TTC549 (cell line): Measurements from ENCODE around the gene CEBPE.
"Not testable (repeated sequence)": the region's sequence is repeated elsewhere in the genome, so short reads cannot be mapped to it uniquely, and the experiment has no call there.

Source experiments
- FAIRE-seq: peaks from 2 replicates; lab custom pipeline; 2012; peaks lifted over from hg19 to GRCh38; lab: Jason Lieb, UNC

The CEBPE gene

DNA sequence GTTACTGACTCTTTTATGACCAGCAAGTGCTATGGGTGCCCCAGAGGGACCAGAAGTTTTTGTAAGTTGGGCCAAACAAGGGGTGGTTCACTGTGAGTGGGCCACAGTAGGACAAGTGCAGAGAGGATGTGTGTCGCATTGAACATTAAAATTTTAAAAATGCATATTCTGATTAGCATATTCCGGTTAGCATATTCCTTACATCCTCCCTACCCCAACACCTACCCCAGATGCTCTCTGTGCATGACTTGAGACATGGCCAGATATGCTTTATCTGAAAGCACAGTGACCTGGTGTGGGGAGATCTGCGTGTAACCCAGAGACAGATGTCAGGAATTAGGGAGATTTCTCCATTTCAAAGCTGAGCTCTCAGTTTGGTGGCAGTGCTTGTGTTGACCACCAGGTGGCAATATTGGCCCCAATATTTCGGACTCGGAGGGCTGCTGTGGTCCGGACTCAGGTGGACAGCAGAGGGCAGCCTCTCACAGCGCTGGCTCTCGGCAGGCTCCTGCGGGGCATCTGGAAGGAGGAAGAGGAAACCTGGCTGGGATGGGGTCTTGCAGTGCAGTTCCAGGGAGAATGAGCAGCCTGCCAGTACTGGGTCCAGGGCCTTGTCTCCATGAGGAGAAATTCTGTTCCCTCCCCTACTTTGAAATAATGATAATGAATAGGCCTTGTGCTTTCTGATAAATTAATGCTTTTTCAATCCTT lies 1.6 kb upstream of the CEBPE start:
- no peak for FAIRE-seq

DNA sequence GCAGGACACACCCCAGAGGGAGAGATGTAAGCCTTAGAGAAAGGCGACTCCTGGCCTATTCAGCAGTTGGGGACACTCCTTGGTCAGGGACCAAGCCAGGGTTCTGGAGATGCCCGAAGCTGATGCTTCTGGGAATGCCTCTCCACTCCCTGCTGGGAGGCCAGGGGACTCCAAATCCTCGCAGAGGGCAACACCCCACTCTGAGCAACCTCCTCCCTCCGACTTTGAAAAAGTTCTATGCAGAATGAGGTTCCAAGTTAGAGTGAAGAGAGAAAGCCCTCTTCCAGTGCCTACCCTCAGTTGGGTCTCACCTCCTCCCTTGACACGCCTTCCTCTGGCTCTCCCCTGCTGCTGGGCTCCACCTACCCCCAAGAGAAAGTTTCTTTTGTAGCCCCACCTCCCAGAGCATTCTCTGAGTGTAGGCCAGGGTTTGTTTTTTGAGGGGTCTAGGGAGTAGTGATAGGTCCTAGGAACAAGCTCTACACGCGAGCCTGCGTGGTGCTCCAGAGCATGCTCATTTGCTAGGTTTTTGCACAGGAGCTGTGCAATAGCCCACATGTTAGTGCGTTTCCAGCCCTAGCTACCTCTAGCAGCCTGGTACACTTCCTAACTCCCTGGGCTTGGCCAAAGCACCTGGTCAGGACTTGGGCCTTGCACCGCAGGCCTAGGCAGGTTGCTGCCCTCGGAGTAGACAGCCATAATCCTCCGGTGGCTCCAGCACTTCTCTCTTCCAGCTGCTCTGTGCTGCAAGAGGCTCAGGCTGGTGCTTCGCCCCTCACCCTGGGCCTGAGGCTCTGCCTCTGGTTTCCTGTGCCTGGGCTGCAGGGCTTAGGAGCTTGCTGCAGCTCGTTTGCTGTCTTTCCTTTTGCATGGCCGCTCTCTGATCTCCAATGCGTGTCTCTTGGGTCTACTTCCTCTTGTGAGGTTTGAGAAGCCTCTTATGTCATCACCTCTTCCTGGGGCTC lies 590 bp upstream of the CEBPE start:
- FAIRE-seq, result no peak

DNA sequence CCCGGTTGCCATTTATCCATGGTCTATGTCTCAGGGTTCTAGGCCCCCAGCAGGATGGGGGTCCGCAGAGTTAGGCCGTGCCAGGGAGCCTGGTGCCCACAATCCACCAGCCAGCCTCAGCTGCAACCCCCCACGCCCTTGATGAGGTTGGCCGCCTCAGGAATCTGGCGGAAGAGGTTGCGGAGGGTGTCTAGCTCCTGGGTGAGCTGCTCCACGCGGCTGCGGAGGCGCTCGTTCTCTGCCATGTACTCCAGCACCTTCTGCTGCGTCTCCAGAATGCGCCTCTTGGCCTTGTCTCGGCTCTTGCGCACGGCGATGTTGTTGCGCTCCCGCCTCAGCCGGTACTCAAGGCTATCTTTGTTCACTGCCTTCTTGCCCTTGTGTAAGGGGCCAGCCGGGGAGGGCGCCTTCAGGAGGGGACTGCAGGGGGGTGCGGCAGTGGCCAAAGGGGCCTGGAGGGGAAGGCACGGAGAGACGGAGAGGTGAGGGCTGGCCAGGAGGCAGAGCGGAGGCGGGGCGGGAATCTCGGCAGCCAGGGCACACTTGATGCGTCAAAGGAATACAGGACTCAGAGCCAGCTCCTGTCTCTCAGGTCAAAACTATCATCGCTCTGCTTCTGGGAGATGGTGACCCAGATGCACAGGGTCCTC lies 1.6 kb downstream of the CEBPE start:
- FAIRE-seq, result no peak

DNA sequence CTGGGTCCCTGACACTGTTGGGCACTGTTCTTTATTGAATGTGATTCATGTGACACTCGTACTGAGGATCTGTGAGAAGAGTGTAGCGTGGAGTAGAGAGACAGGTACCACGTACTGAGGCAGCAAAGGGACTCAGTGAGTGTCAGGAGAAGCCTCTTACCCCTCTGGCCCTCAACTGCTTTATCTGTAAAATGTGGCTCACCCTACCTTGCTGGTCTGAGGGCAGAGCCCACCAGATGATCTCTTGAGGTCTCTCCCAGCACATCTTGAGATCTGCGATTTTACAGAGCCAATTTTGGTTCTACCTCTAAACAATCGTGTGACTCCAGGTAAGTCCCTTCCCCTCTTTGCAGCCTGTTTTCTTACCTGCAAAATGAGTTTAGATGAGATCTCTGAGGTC lies 3.1 kb downstream of the CEBPE start:
- FAIRE-seq, result no peak

DNA sequence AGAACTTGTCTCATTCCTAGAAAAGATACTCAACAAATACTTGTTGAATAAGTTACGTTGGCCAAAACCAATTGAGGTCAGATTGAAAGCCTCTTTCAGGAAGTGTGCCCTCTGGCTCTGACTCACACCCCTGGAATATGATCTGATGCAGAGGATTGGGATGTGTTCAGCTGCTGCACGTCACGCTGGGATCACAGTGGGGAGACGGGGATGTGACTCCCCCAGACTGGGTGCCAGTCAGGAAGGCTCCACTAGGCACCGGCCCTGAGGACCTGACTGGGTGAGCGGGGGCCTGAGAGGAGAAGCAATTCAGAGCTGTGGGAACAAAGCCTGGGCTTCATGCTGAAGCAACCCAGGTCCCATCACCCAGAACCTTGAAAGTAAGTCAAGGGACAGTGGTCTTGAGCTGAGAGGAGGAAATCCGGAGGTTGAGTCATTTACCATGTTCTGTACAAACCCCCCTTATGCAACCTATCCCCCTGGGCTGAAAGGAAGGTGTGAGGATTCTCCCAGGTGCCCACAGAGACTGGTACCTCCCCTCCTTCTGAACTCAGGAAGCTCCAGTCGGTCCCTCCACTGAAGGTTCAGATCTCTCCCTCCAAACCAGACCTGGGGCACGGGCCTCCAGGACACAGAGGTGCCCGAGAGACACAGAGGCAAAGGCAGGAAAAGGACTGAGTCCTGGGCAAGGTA lies 3.9 kb downstream of the CEBPE start:
- no peak for FAIRE-seq

DNA sequence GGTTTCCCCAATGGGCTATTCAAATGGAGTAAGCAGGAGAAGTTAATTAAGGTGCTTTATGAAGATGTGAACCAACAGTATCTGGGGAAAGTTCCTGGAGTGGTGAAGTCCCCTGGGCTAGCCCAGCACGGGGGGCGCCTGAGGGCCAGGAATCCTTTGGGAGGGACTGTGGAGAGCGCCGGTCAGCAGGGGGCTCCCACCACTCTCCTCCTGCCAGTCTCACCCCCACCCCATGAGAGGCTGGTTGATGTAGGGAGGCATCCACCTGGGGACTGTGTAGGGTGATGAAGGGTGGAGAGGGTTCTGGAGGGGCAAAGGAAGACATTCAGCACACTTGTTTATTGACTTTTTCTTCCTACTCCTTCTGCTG lies 4.4 kb downstream of the CEBPE start:
- FAIRE-seq, result no peak

DNA sequence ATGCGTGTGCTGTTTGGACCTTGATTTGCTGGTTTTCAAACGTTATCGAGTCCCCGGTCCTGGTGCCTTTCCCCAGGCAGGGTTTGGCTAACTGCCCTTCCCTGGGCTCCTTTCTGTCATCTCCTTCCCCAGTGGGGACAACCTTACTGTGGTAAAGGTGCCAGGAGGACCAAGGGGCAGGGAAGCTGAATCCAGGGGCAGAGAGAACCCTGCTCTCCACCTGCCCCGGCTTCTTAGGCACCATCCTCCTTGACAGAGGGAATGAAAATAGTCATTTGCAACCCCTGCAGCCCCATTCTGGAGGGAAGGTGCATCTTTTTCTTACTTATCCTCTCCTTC lies 5.0 kb downstream of the CEBPE start:
- FAIRE-seq, result no peak

DNA sequence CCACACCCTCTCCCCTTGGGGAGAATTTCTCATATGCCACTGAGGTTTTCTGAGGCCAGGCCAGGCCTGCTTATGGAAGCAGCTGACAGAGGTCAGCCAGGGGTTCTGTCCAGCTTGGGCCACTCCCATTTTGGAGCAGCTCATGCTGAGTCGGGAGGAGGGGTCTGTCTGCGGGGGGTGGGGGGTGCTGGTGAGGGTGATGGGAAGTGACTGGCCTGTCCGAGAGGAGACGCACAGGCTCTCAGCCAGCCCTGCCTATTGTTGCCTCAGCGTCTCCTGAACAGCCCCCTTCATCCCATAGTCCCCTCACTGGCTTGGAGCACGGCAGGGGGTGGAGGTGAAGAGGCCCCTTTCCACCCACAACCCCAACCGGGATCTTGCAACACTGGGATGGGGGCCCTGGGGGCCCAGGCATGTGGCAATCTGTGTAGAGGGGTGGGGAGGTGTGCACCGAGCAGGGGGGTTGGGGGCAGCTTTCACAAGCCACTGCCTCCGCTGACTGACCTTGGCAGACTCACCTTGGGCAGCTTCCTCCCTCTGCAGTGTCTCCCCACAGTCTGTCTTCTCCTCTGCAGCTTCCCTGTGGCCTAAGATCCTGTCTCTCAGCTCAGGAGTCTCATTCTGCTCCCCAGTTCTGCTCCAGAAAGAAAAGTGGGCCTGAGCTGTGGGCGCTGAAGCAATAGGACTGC lies 5.5 kb downstream of the CEBPE start:
- FAIRE-seq, result no peak

DNA sequence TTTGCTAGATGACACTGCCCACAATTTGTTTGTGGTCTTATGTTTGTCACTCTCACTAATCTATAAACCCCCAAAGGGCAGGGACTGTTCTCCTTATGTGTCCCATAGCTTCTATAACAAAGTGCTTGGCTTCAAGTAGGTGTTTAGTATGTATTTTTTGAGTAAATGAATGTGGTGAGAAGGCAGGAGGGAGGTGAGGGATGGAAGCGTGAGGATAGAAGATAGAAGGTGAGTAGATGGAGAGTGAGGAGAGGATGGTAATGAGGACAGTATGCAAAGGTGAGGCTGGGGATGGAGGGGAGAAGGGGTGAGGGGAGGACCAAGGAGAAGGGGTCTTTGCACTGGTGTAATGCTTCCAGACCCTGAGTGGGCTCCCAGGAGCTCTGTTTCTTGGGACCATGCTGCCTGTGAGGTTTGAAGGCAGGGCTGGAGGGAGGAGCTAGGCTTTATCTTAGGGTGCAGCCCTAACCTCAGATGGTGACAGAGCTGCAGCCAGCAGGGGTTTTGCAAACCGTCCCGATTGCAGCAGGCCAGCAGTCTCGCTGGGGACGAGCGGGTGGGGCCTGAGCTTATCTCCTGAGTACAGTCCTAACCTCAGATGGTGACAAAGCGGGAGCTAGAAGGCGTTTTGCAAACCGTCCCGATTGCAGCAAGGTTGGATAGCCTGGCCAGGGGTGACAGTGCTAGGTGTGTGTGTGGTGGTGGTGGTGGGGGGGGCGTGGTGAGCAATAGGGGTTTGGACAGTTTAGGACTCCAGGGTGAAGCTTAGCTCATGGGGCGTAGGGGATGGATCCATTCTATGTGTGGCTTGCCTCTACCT lies 6.5 kb downstream of the CEBPE start:
- no peak for FAIRE-seq

DNA sequence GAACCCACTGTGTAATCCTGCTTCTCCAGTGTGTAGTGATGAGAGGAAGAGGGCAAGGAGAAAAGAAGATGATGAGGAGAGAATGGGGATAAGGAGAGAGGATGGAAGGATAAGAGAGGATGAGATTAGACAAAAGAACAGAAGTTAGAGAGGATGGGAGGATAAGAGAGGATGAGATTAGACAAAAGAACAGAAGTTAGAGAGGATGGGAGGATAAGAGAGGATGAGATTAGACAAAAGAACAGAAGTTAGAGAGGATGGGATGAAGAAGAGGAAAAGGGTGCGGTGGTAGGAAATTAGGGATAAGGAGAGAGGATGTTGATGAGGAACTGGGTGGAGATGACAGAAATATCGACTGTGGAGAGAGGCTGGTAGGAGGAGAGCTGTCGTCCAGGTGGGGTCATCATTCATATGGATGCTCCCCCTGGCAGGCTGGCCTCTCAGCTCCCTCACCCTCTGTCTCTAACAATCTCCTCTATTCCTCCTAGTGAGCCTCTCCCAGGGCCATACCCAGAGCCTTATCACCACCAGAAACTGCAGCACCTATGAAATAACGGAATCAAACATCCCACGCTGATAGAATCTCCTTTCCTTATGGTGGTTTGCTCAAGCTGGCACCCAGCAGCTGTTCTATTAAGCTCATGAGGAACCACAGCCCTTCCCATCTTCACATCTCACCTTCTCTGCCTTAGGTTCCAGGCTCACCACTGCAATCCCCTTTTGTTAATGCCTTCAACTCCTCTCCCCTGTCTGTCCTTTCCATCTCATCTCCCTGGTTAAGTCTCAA lies 8.3 kb downstream of the CEBPE start:
- FAIRE-seq, result no peak

DNA sequence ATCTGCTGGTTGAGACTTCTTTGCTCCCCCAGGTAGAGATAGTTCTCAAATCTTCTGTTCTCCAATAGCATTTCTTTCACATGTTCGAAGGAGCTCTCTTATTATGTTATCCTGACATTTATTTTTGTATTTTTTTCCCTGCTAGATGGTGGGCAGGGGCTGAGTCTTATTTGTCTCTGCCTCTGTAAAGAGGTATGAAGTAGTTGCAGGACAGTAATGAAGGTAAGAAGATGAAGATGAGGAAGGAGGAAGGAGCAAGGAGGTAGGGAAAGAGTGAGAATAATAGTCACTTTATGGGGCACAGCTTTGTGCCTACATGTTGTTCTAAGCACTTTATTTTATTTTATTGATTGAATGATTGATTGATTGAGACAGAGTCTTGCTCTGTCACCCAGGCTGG lies 9.3 kb downstream of the CEBPE start:
- FAIRE-seq, result no peak

DNA sequence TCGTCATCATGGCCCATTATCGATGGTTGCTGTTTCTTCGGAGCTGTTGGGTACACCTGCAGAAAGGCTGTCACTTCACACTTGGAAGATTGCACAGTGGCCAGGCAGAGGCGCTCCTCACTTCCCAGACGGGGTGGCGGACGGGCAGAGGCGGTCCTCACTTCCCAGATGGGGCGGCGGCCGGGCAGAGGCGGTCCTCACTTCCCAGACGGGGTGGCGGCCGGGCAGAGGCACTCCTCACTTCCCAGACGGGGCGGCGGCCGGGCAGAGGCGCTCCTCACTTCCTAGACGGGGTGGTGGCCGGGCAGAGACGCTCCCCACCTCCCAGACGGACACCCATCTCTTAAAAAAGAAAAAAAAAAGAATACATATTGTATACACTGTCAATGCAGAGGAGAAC lies 10.9 kb downstream of the CEBPE start:
- not testable (repeated sequence) for FAIRE-seq

DNA sequence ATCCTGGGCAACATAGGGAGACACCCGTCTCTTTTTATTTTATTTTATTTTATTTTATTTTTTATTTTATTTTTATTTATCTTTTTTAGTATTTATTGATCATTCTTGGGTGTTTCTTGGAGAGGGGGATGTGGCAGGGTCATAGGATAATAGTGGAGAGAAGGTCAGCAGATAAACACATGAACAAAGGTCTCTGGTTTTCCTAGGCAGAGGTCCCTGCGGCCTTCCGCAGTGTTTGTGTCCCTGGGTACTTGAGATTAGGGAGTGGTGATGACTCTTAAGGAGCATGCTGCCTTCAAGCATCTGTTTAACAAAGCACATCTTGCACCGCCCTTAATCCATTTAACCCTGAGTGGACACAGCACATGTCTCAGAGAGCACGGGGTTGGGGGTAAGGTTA lies 11.4 kb downstream of the CEBPE start:
- FAIRE-seq, result not testable (repeated sequence)

DNA sequence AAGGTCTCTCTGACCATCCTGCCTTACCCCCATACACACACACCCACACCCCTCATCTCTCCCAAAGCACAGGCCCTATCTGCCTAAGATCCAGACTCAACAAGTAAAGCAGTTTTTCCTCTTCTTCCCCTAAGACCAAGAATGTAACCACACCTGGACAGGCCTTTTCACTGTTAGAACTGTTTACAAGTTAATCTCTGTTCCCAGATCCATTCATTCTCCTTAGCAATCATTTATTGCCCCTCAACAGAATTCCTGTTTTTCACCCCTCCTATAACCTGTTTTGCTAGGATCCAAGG lies 12.4 kb downstream of the CEBPE start:
- FAIRE-seq, result no peak

DNA sequence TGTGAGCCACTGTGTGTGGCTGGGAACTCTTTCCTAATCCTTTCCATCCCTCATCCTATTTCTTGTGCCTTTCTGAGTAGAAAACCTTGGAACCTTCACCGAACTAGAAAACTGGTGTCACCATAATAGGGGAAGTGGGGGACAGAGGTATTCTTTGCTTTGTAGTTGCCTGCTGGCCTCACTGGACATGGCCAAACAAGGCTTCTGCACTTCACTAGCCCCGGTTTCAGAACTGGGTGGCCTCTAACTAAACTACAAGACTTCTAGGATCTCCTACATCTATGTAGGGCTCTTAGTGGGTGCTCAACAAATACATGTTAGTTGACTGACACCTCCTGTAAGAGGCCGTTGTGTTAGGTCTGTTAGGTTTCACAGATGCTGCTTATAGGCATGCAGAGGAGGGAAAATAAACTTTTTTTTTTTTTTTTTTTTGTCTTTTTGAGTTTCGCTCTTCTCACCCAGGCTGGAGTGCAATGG lies 13.7 kb downstream of the CEBPE start:
- FAIRE-seq, result no peak

DNA sequence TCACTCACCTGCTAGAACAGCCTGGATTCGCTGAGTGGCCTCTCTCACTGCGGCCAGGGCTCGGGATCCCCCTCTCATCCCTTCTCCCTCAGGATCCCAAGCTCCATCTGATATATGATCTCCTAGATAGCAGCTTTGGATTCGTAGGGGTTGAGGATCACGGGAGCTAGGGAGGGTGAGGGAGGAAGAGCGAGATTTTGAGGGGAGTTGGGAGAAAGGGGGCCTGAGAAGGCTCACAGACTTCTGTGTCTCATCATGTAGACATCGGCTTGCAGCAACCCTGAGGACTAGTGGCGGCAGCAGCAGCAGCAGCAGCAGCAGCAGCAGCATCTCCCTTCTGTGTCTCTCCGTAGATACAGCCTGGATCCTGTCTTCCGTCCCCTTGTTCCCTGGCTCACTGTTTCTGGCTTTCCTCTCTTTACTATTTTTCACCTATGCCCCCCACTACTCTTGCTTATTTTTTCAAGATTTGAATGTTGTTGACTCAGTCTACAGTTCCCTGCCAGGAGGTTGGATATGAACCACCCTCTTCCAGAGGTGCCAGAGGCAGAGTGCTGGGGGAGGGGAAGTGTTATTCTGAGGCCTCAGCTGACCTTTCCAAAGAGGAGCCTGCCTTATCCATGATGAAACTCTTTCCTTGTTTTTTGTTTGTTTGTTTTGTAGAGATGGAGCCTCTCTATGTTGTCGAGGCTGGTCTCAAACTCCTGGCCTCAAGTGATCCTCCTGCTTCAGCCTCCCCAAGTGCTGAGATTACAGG lies 14.3 kb downstream of the CEBPE start, which contains the start of gene CIROP:
Gene CIROP, minus strand, starts transcription at position 399 of the 757 bp plus-strand sequence. Its CDS starts 69 bp downstream, at position 330.
- no peak for FAIRE-seq

DNA sequence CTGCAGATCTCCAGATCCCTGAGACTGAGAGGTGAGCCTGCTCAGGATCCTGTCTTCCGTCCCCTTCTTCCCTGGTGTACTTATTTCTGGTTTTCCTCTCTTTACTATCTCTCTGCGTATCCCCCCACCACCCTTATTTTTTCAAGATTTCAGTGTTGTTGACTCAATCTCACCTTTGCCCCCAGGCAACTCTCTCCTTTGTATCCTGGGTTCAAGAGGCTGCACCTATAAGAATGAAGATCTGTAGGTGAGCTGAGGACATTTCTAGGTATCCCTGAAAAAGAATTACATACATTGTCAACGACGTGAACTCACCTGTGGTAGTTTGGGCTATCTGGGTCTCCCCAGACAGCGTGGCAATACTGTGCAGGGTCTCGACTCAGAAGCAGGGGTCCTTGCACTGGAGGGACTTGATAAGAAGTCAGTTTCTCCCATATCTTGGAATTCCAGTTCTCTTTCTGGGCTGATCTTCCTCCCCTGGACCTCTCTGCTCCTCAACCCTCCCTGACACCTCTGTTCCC lies 14.9 kb downstream of the CEBPE start:
- FAIRE-seq, result no peak

DNA sequence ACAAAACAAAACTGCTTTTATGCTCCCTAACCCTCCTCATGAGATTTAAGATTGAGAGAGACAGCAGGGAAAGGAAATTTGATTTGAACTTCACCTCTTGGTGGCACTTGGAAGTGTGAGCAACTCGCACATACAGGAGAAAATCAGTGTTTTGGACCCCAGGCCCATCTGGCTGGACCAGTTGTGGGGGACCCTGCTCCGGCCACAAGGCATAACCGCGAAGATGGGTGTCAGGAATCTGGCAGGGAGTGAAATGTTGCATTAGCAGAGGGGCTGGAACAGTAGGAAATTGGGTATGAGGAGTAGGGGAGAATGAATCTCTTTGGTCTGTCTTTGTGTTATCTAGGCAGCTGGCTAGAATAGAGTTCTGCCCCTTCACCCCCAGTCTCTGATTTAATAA lies 15.5 kb downstream of the CEBPE start:
- FAIRE-seq, result no peak

DNA sequence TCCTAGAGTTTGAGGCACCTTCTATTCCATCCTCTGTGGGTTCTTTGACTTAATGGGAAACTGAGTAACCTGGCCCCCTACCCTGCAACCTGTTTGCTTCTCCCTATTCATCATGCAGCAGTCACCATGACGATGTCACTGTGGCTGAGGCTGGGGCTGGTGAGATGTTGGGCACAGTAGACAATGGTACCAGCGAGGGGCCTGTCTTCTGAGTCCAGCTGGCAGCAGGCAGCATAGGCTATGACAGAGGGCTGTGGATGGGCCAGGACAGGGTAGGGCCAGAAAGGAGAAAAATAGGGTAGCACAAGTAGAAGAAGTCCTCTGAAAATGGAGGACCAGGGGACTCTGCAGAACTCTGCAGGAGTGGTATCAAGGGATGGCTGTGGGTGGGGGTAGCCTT lies 16.3 kb downstream of the CEBPE start:
- no peak for FAIRE-seq
